ENCODE measurements around the gene MARCKSL1. TPM values are rescaled to one million over a fixed set of nuclear protein-coding genes. Genes with fewer than 3 reads are reported as not detected.

Gene MARCKSL1
- polyA plus RNA-seq, 3 donors: 13.9 to 150 (median 40.3) TPM

DNA sequence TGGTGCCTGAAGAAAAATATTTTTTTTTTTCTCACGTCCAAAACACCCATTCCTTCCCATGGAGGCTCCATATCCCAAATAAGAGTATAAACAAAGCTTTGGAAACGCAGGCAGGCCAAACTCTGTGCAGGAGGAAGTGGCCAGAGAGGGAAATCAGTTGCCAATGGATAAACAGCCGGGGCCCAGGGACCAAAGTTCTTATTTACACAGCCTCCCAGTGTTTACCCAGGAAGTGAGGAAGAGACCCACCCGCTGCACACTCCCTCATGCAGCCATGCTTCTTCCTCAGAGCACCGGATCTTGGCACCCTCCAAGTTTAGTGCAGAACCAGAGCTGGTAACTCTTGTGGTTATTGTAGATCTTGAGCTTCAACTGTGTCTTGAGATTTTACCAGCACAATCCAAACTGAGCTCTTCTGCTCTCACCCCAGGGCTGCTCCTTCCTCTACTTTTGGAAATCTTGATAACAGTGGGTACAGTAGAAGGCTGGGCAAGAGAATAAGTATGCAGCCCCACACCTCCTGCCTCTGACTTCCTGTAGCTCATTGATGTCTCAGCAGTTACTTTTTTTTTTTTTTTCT, 14.2 kb downstream of the MARCKSL1 start:
- Histone ChIP-seq H3K9me3 (replicated peaks in 1 of 2; ENCODE audit: control insufficient read depth in 1 of 2, insufficient read depth in 1 of 2, low read length in 2 of 2) (no peaks in the 10 kb centered on the region), H3K4me3 (replicated peaks in 1 of 3; ENCODE audit: low read depth in 2 of 3, low read length in 3 of 3) (no peak overlapping the region), H2AFZ (ENCODE audit: insufficient read depth, low read depth, low read length, poor library complexity, severe bottlenecking) (no peak overlapping the region), H3K4me2 (replicated peaks; ENCODE audit: extremely low read depth, low read length, poor library complexity, severe bottlenecking) (no peak overlapping the region), H3K27ac (ENCODE audit: low read depth in 1 of 2, low read length in 2 of 2) (peak overlapping the region in 1 of 2 donors; percentile 21), H4K20me1 (ENCODE audit: insufficient read depth, low read length) (peaks cover 25% of the 10 kb centered on the region), H3K4me1 (ENCODE audit: control insufficient read depth in 1 of 2, insufficient read depth in 2 of 2, low read length in 2 of 2) (no peaks in the 10 kb centered on the region), H3K27me3 (ENCODE audit: control insufficient read depth in 2 of 2, insufficient read depth in 2 of 2, low read length in 2 of 2) (no peaks in the 10 kb centered on the region), H3K9ac (ENCODE audit: insufficient read depth, low read length, poor library complexity, severe bottlenecking) (no peak overlapping the region), H3K36me3 (replicated peaks in 1 of 2; ENCODE audit: control insufficient read depth in 1 of 2, insufficient read depth in 2 of 2, low read length in 2 of 2) (peaks cover 65 to 89% of the 10 kb centered on the region in 2 donors), H3K79me2 (ENCODE audit: insufficient read depth, low read length) (no peaks in the 10 kb centered on the region)
- H3K36me3 Mint-ChIP-seq: peaks cover 52 to 89% of the 10 kb centered on the region in 2 donors
- H3K4me3 Mint-ChIP-seq: no peak overlapping the region
- TF ChIP-seq, protein P1, sequence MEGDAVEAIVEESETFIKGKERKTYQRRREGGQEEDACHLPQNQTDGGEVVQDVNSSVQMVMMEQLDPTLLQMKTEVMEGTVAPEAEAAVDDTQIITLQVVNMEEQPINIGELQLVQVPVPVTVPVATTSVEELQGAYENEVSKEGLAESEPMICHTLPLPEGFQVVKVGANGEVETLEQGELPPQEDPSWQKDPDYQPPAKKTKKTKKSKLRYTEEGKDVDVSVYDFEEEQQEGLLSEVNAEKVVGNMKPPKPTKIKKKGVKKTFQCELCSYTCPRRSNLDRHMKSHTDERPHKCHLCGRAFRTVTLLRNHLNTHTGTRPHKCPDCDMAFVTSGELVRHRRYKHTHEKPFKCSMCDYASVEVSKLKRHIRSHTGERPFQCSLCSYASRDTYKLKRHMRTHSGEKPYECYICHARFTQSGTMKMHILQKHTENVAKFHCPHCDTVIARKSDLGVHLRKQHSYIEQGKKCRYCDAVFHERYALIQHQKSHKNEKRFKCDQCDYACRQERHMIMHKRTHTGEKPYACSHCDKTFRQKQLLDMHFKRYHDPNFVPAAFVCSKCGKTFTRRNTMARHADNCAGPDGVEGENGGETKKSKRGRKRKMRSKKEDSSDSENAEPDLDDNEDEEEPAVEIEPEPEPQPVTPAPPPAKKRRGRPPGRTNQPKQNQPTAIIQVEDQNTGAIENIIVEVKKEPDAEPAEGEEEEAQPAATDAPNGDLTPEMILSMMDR (IDR thresholded peaks at IDR 0.05): no peak
- no CpG with 5 or more reads among the region's 5 CpGs for WGBS (ENCODE audit: insufficient coverage)
- no peaks in the 10 kb centered on the region for H3K4me1 Mint-ChIP-seq
- intact Hi-C loops (cut with micrococcal nuclease): no loop called here
- peaks cover 0 to 1% (median 0%) of the 10 kb centered on the region in 7 donors for H3K9me3 Mint-ChIP-seq
- DNase-seq: no peak
- peak overlapping the region in 4 of 7 donors; percentile 5 to 53 (median 21) for H3K27ac Mint-ChIP-seq
- peaks cover 0 to 4% (median 1%) of the 10 kb centered on the region in 3 donors for H3K27me3 Mint-ChIP-seq (ENCODE audit: low read depth in 3 of 3)

DNA sequence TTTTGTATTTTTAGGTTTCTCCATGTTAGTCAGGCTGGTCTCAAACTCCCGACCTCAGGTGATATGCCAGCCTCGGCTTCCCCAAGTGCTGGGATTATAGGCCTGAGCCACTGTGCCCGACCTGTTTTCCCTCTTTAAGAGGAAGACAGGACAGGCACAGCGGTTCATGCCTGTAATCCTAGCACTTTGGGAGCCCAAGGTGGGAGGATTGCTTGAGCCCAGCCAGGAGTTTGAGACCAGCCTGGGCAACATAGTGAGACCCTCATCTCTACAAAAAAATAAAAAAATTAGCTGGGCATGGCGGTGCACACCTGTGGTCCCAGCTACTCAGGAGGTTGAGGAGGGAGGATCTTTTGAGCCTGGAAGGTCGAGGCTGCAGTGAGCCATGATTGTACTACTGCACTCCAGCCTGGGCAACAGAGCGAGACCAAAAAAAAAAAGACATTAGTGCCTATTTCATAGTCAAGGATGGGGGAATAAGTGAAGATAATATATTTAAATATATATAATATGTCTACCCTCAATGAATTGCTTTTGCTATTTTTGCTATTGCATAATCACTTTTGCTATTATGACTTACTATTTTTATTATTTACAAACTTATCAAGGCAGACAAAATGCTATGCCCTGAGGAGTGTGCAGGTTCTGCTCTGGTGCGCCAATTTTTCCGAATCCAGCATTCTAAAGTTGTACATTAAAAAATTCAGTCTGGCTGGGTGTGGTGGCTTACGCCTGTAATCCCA, 17.7 kb downstream of the MARCKSL1 start:
- no peak overlapping the region for H2AFZ ChIP-seq (ENCODE audit: insufficient read depth, low read depth, low read length, poor library complexity, severe bottlenecking)
- no peaks in the 10 kb centered on the region for H3K9me3 ChIP-seq (replicated peaks in 1 of 2; ENCODE audit: control insufficient read depth in 1 of 2, insufficient read depth in 1 of 2, low read length in 2 of 2)
- H4K20me1 ChIP-seq (ENCODE audit: insufficient read depth, low read length): peaks cover 38% of the 10 kb centered on the region
- 100% methylated on average over 6 of the region's 10 CpGs for WGBS (ENCODE audit: insufficient coverage)
- TF ChIP-seq, protein P1 (IDR thresholded peaks at IDR 0.05): no peak
- Mint-ChIP-seq H3K9me3 (peaks cover 0 to 1% (median 0%) of the 10 kb centered on the region in 7 donors), H3K27ac (peak overlapping the region in 2 of 7 donors; percentile 22 to 43), H3K27me3 (ENCODE audit: low read depth in 3 of 3) (peaks cover 0 to 2% (median 1%) of the 10 kb centered on the region in 3 donors), H3K36me3 (peaks cover 41 to 70% of the 10 kb centered on the region in 2 donors), H3K4me1 (peaks cover 4% of the 10 kb centered on the region), H3K4me3 (no peak overlapping the region)
- no peaks in the 10 kb centered on the region for H3K27me3 ChIP-seq (ENCODE audit: control insufficient read depth in 2 of 2, insufficient read depth in 2 of 2, low read length in 2 of 2)
- no peak overlapping the region for H3K4me2 ChIP-seq (replicated peaks; ENCODE audit: extremely low read depth, low read length, poor library complexity, severe bottlenecking)
- H3K36me3 ChIP-seq (replicated peaks in 1 of 2; ENCODE audit: control insufficient read depth in 1 of 2, insufficient read depth in 2 of 2, low read length in 2 of 2): peaks cover 45 to 68% of the 10 kb centered on the region in 2 donors
- no peak overlapping the region for H3K9ac ChIP-seq (ENCODE audit: insufficient read depth, low read length, poor library complexity, severe bottlenecking)
- H3K4me3 ChIP-seq (replicated peaks in 1 of 3; ENCODE audit: low read depth in 2 of 3, low read length in 3 of 3): no peak overlapping the region
- peaks cover 11% of the 10 kb centered on the region for H3K79me2 ChIP-seq (ENCODE audit: insufficient read depth, low read length)
- no peak for DNase-seq
- no peaks in the 10 kb centered on the region for H3K4me1 ChIP-seq (ENCODE audit: control insufficient read depth in 1 of 2, insufficient read depth in 2 of 2, low read length in 2 of 2)
- H3K27ac ChIP-seq (ENCODE audit: low read depth in 1 of 2, low read length in 2 of 2): no peak overlapping the region
- intact Hi-C loops (cut with micrococcal nuclease): no loop called here
